IMR-90 (cell line): ENCODE data around the gene HOXA5.

ENCODE experiments used
- BHLHE40 ChIP-seq: fragments of 150-350 bp; IDR thresholded peaks from 2 replicates; pipeline ENCODE4 v1.6.1; 2016; ENCODE audit warnings: mild to moderate bottlenecking, low read depth, low read length
- CEBPB ChIP-seq: IDR thresholded peaks from 2 replicates; pipeline ENCODE4 v1.6.1; 2012; ENCODE audit warnings: low read depth, low read length, improper control_type of control experiment
- CTCF ChIP-seq: conservative IDR thresholded peaks from 2 replicates; pipeline ENCODE4 v1.5.1; 2012; ENCODE audit warnings: mild to moderate bottlenecking, low read depth, low read length, improper control_type of control experiment
- ELK1 ChIP-seq: fragments of 150-350 bp; IDR thresholded peaks from 2 replicates; pipeline ENCODE4 v1.6.1; 2016; ENCODE audit warnings: low read depth, mild to moderate bottlenecking, low read length, moderate library complexity, borderline replicate concordance
- MAFK ChIP-seq: IDR thresholded peaks from 2 replicates; pipeline ENCODE4 v1.6.1; 2012; ENCODE audit warnings: low read depth, low read length, improper control_type of control experiment
- MXI1 ChIP-seq: IDR thresholded peaks from 2 replicates; pipeline ENCODE4 v1.6.1; 2012; ENCODE audit warnings: low read depth, mild to moderate bottlenecking, low read length, moderate library complexity, borderline replicate concordance
- NFE2L2 ChIP-seq: fragments of 150-350 bp; IDR thresholded peaks from 2 replicates; pipeline ENCODE4 v1.6.1; 2016; ENCODE audit warnings: low read depth, mild to moderate bottlenecking, low read length
- POLR2A ChIP-seq: IDR thresholded peaks from 2 replicates; pipeline ENCODE4 v1.6.1; 2012; ENCODE audit warnings: mild to moderate bottlenecking, low read depth, low read length
- RAD21 ChIP-seq: IDR thresholded peaks from 2 replicates; pipeline ENCODE4 v1.6.1; 2012; ENCODE audit warnings: low read length, improper control_type of control experiment
- RCOR1 ChIP-seq: IDR thresholded peaks from 2 replicates; pipeline ENCODE4 v1.6.1; 2012; ENCODE audit warnings: mild to moderate bottlenecking, low read length, improper control_type of control experiment; ENCODE audit not compliant: insufficient replicate concordance
- RFX5 ChIP-seq: IDR thresholded peaks from 2 replicates; pipeline ENCODE4 v1.8.0; 2012; ENCODE audit warnings: low read depth, mild to moderate bottlenecking, low read length, moderate library complexity
- SMC3 ChIP-seq: fragments of 150-350 bp; IDR thresholded peaks from 2 replicates; pipeline ENCODE4 v1.6.1; 2016; ENCODE audit warnings: low read depth, mild to moderate bottlenecking, antibody characterized with exemption, low read length, moderate library complexity

DNA sequence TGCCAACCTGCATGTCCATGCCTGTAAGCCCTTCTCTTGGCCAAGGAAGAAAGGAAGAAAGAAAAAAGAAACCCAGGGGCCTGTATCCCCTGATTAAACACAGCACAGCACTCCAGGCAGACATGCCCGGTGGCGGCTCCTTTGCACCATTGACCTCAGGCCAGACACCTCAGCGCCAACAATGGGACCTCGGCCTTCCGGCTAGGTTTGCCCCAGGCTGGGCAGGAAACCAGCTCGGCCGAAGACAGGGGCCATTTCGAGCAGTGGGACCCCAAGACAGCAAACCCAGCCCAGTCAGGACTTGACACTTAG is 27.8 kb upstream of the HOXA5 start:
- TF ChIP-seq CTCF = no peak
- TF ChIP-seq CEBPB = no peak
- no peak for TF ChIP-seq BHLHE40
- no peak for TF ChIP-seq MAFK
- TF ChIP-seq ELK1 = no peak
- no peak for TF ChIP-seq POLR2A
- TF ChIP-seq RCOR1 = no peak
- TF ChIP-seq MXI1 = no peak
- TF ChIP-seq NFE2L2 = no peak
- TF ChIP-seq SMC3 = no peak
- TF ChIP-seq RAD21 = no peak
- no peak for TF ChIP-seq RFX5
